Suprapubic skin (tissue), 4 donors: ENCODE measurements around the gene CMTM8.

Experiments
- POLR2A ChIP-seq, 2 donors: fragments of 450-650 bp; IDR thresholded peaks; one replicate each; pipeline ENCODE4 v1.6.1; 2017; ENCODE audit warnings: antibody characterized with exemption in 2 of 2, mild to moderate bottlenecking in 2 of 2, moderate library complexity in 2 of 2
- POLR2AphosphoS5 ChIP-seq, 3 donors: sonication (generic); formaldehyde crosslinking; IDR thresholded peaks; one replicate each; pipeline ENCODE4 v1.6.1; 2017; ENCODE audit warnings: antibody characterized with exemption in 3 of 3
- TF ChIP-seq, protein P1 (sequence below), 2 donors: fragments of 200-600 bp in 1 of 2; fragments of 450-650 bp in 1 of 2; sonication (generic) in 1 of 2; IDR thresholded peaks; one replicate each; pipeline ENCODE4 v1.5.1; 2016 to 2019; ENCODE audit warnings: antibody characterized with exemption in 2 of 2, mild to moderate bottlenecking in 1 of 2, moderate library complexity in 1 of 2

DNA sequence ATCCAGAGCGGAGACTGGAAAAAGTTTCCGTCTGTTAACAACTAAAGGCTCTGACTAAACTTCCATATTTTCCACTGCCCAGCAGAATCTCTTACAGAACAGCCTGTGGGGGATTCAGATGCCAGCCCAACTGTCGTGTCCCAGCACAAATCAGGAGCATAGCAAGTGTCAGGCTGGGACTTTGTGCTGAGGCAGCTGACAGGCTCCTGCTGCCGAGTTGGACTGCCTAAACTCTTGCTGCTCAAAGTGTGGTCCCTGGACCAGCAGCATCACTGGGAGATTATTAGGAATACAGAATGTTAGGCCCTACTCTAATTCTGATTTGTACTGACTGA, 122.0 kb downstream of the CMTM8 start:
- TF ChIP-seq, protein P1, sequence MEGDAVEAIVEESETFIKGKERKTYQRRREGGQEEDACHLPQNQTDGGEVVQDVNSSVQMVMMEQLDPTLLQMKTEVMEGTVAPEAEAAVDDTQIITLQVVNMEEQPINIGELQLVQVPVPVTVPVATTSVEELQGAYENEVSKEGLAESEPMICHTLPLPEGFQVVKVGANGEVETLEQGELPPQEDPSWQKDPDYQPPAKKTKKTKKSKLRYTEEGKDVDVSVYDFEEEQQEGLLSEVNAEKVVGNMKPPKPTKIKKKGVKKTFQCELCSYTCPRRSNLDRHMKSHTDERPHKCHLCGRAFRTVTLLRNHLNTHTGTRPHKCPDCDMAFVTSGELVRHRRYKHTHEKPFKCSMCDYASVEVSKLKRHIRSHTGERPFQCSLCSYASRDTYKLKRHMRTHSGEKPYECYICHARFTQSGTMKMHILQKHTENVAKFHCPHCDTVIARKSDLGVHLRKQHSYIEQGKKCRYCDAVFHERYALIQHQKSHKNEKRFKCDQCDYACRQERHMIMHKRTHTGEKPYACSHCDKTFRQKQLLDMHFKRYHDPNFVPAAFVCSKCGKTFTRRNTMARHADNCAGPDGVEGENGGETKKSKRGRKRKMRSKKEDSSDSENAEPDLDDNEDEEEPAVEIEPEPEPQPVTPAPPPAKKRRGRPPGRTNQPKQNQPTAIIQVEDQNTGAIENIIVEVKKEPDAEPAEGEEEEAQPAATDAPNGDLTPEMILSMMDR (IDR thresholded peaks at IDR 0.05), result no peak
- no peak for TF ChIP-seq POLR2AphosphoS5 (IDR thresholded peaks at IDR 0.05)
- TF ChIP-seq POLR2A (IDR thresholded peaks at IDR 0.05), result no peak
